ENCODE measurements around the gene JSRP1.

Gene JSRP1

DNA sequence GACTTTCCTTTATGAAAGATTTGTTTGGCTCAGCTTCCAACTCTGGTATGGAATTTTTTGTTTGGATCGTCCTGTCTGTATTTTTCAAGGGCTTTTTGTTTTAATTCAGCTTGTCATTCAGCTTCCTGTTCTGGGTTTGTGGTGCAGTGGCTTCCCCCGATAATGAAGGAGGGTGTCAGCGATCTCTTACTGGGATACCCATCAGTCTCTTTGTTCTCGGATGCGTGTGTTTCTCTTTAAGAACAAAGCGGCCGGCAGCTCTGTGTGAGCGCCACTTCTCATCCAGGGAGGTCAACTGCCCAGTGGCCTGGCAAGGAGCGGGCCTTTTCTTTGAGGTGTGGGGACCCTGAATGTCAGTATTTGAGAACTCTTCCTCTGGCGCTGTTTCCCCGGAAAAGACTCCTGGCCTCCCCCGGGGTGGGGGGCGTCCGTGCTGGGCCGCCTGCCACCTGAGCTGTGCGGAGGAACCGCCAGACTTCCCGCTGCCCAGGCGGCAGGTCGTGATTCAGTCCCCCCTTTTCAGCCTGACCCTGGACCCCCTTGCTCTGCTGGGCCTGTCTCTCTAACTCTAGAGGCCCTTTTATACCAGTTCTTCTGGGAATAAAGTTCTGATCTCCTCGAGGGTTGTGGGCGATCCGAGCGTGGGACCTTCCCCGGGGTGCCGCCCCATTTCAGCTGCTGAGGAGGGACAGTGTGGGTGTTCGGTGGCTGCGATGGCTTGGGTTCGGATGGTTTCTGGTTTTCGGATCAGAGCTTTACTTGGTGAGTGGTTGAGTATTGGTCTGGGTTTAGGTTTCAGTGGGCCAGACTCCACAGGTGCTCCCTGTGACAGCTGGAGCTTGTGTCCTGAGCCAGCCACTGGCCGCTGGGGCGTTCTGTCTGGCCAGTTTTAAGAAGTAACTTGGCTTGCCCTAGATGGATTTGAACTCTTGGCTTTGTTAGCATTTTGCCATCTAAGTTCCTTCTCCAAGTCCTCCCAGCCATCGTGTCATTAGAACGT is 16.1 kb downstream of the JSRP1 start:
- POLR2A ChIA-PET, result interaction anchor here (0.9 to 2.5 kb wide), 4 partner anchors 9 to 22 kb away, joined by 3 to 14 read pairs (median 5); partner anchors contain the start of gene AMH
- H3K4me3 ChIP-seq (ENCODE audit: low read depth, low read length), result peak overlapping the region; percentile 24
- peak; percentile 28; the same call in 1 of the 2 replicates for TF ChIP-seq ZIC2 (tag by site-specific recombination; IDR thresholded peaks at IDR 0.05)
- no peak for TF ChIP-seq ZNF121 (tag by site-specific recombination; IDR thresholded peaks at IDR 0.05)
- peak; percentile 82 for TF ChIP-seq ZNF600 (tag by site-specific recombination; IDR thresholded peaks at IDR 0.05)
- peak; percentile 94 for TF ChIP-seq SCRT1 (tag by site-specific recombination; IDR thresholded peaks at IDR 0.05; ENCODE audit: borderline replicate concordance)
- TF ChIP-seq ZFHX2 (tag by site-specific recombination; conservative IDR thresholded peaks at IDR 0.05), result peak; percentile 91
- TF ChIP-seq ZEB2 (tag by site-specific recombination; IDR thresholded peaks at IDR 0.05), result peak; percentile 8; the same call in 1 of the 2 replicates
- TF ChIP-seq ZNF266 (tag by site-specific recombination; IDR thresholded peaks at IDR 0.05; ENCODE audit: low read depth), result no peak
- no peak for TF ChIP-seq ZNF114 (tag by site-specific recombination; IDR thresholded peaks at IDR 0.05)
- peak; percentile 88 for TF ChIP-seq EGR2 (tag by site-specific recombination; IDR thresholded peaks at IDR 0.05; ENCODE audit: low read depth)
- TF ChIP-seq, protein P1, sequence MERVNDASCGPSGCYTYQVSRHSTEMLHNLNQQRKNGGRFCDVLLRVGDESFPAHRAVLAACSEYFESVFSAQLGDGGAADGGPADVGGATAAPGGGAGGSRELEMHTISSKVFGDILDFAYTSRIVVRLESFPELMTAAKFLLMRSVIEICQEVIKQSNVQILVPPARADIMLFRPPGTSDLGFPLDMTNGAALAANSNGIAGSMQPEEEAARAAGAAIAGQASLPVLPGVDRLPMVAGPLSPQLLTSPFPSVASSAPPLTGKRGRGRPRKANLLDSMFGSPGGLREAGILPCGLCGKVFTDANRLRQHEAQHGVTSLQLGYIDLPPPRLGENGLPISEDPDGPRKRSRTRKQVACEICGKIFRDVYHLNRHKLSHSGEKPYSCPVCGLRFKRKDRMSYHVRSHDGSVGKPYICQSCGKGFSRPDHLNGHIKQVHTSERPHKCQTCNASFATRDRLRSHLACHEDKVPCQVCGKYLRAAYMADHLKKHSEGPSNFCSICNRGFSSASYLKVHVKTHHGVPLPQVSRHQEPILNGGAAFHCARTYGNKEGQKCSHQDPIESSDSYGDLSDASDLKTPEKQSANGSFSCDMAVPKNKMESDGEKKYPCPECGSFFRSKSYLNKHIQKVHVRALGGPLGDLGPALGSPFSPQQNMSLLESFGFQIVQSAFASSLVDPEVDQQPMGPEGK (tag by site-specific recombination; IDR thresholded peaks at IDR 0.05), result peak; percentile 48; the same call in 1 of the 2 replicates
- no peak for TF ChIP-seq ZNF394 (tag by site-specific recombination; IDR thresholded peaks at IDR 0.05; ENCODE audit: borderline replicate concordance)
- TF ChIP-seq SCRT2 (tag by site-specific recombination; IDR thresholded peaks at IDR 0.05), result peak; percentile 96

DNA sequence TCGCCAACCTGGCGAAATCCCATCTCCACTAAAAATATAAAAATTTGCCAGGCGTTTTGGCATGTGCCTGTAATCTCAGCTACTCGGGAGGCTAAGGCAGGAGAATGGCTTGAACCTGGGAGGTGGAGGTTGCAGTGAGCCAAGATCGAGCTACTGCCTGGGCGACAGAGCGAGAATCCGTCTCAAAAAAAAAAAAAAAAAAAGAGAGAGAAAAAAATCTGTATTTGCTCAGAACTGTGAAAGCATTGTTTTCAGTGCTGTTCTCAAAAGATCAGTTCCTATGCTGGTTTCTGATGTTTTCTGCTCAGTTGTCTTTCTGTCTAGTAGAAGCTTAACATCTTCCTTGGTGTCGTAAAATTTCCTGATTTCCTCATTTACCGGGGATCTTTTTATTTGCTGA is 17.0 kb downstream of the JSRP1 start:
- 0 out of 2 replicates have a peak overlapping the region, but pooled peaks have one; percentile 22 for H3K27ac ChIP-seq (ENCODE audit: extremely low read depth, low read depth, low read length)
- POLR2A ChIA-PET, result interaction anchor here (0.7 to 2.5 kb wide), 8 partner anchors 8 to 237 kb away, joined by 3 to 14 read pairs (median 6); partner anchors contain the start of genes AMH and GADD45B
- peaks cover 4% of the 10 kb centered on the region; the same call in 1 of the 2 replicates for H3K4me1 ChIP-seq (ENCODE audit: control insufficient read depth, insufficient read depth, low read length)
- CTCF ChIA-PET, result interaction anchor here (0.7 to 4.5 kb wide), 8 partner anchors 20 to 310 kb away, joined by 3 to 29 read pairs (median 4); no protein-coding TSS in a partner anchor
- H3K9me3 ChIP-seq (ENCODE audit: control insufficient read depth, insufficient read depth, low read depth, low read length), result no peaks in the 10 kb centered on the region
- TF ChIP-seq ZNF184 (tag by site-specific recombination; IDR thresholded peaks at IDR 0.05) (no peak), ZNF292 (tag by site-specific recombination; IDR thresholded peaks at IDR 0.05; ENCODE audit: borderline replicate concordance, low read depth) (no peak), ZNF549 (tag by site-specific recombination; IDR thresholded peaks at IDR 0.05) (no peak), ZNF138 (tag by site-specific recombination; IDR thresholded peaks at IDR 0.05; ENCODE audit: borderline replicate concordance) (no peak), ZNF350 (tag by site-specific recombination; IDR thresholded peaks at IDR 0.05) (no peak), ZNF214 (tag by site-specific recombination; IDR thresholded peaks at IDR 0.05; ENCODE audit: borderline replicate concordance) (no peak), ZNF596 (tag by site-specific recombination; IDR thresholded peaks at IDR 0.05) (0 out of 2 replicates have a peak, but pooled peaks have one; percentile 23), ZNF529 (tag by site-specific recombination; IDR thresholded peaks at IDR 0.05; ENCODE audit: insufficient replicate concordance) (no peak), ZNF561 (tag by site-specific recombination; IDR thresholded peaks at IDR 0.05; ENCODE audit: borderline replicate concordance) (no peak), SCRT2 (tag by site-specific recombination; IDR thresholded peaks at IDR 0.05) (no peak)
- TF ChIP-seq, protein P2, sequence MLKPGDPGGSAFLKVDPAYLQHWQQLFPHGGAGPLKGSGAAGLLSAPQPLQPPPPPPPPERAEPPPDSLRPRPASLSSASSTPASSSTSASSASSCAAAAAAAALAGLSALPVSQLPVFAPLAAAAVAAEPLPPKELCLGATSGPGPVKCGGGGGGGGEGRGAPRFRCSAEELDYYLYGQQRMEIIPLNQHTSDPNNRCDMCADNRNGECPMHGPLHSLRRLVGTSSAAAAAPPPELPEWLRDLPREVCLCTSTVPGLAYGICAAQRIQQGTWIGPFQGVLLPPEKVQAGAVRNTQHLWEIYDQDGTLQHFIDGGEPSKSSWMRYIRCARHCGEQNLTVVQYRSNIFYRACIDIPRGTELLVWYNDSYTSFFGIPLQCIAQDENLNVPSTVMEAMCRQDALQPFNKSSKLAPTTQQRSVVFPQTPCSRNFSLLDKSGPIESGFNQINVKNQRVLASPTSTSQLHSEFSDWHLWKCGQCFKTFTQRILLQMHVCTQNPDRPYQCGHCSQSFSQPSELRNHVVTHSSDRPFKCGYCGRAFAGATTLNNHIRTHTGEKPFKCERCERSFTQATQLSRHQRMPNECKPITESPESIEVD (tag by site-specific recombination; IDR thresholded peaks at IDR 0.05), result no peak
- TF ChIP-seq, protein P3, sequence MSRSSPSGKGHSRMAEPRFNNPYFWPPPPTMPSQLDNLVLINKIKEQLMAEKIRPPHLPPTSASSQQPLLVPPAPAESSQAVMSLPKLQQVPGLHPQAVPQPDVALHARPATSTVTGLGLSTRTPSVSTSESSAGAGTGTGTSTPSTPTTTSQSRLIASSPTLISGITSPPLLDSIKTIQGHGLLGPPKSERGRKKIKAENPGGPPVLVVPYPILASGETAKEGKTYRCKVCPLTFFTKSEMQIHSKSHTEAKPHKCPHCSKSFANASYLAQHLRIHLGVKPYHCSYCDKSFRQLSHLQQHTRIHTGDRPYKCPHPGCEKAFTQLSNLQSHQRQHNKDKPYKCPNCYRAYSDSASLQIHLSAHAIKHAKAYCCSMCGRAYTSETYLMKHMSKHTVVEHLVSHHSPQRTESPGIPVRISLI (tag by site-specific recombination; IDR thresholded peaks at IDR 0.05), result peak; percentile 94; the same call in 1 of the 2 replicates
- peak overlapping the region; percentile 24 for H3K4me3 ChIP-seq (ENCODE audit: low read depth, low read length)
- H3K36me3 ChIP-seq (ENCODE audit: control insufficient read depth in 2 of 2, insufficient read depth in 1 of 2, low read length in 2 of 2), result peaks cover 4 to 52% of the 10 kb centered on the region in 2 experiments

More for the DNA sequence above, 16.1 kb downstream of the JSRP1 start:
- peak overlapping the region; percentile 22; the same call in 1 of the 2 replicates for H3K27ac ChIP-seq (ENCODE audit: extremely low read depth, low read depth, low read length)
- peaks cover 9 to 57% of the 10 kb centered on the region in 2 experiments for H3K36me3 ChIP-seq (ENCODE audit: control insufficient read depth in 2 of 2, insufficient read depth in 1 of 2, low read length in 2 of 2)
- H3K9me3 ChIP-seq (ENCODE audit: control insufficient read depth, insufficient read depth, low read depth, low read length), result no peaks in the 10 kb centered on the region
- CTCF ChIA-PET, result interaction anchor here (0.9 to 4.5 kb wide), 3 partner anchors 21 to 32 kb away, joined by 3 to 29 read pairs (median 3); no protein-coding TSS in a partner anchor
- peaks cover 4% of the 10 kb centered on the region; the same call in 1 of the 2 replicates for H3K4me1 ChIP-seq (ENCODE audit: control insufficient read depth, insufficient read depth, low read length)

All from HEK293 (cell line).